Ovary (tissue), 3 donors: ENCODE results near the gene CACNA2D1.

Experiments
- CTCF ChIP-seq, 3 donors: fragments of 450-650 bp in 2 of 3; fragments of 200-600 bp in 1 of 3; IDR thresholded peaks; one replicate each; pipeline versions ENCODE4 v1.5.1 to v1.8.0; 2016 to 2022; ENCODE audit warnings: antibody characterized with exemption in 3 of 3, mild to moderate bottlenecking in 1 of 3
- EP300 ChIP-seq: sonication (generic); formaldehyde crosslinking; IDR thresholded peaks from one replicate; pipeline ENCODE4 v1.6.1; 2017; ENCODE audit warnings: antibody characterized with exemption
- donor health status: DM: no; HTN: no; CAD: no.

GRCh38 chr7:82126576-82126975, 317.0 kb downstream of the CACNA2D1 start:
- no peak for TF ChIP-seq EP300
- no peak for TF ChIP-seq CTCF (IDR thresholded peaks at IDR 0.05)
